OCI-LY7 (cell line): Measurements from ENCODE around the gene RGL1. TPM values are rescaled to one million over a fixed set of nuclear protein-coding genes. Genes with fewer than 3 reads are reported as not detected.
A peak's percentile ranks its signal among the peaks of the same experiment; 100 is the strongest.

Experiments used
- BruUV-seq: library from RNA; stranded (reverse); fragments of 400-500 nt; replicated peaks from 2 replicates; lab custom pipeline; 2021; lab: Mats Ljungman, UMichigan
- CTCF ChIA-PET: fragments of 300-600 bp; sonication (Branson Sonifier 250); formaldehyde crosslinking; loops from one replicate; lab custom pipeline; 2022; ENCODE audit warnings: antibody characterized with exemption; ENCODE audit not compliant: unreplicated experiment; lab: Charles Lee
- POLR2A ChIA-PET: fragments of 300-600 bp; sonication (Branson Sonifier 250); formaldehyde crosslinking; loops from one replicate; lab custom pipeline; 2022; ENCODE audit warnings: antibody characterized with exemption; lab: Charles Lee
- DNase-seq: peaks from one replicate; pipeline ENCODE4 v3.0.0-alpha.2; 2015; ENCODE audit warnings: low spot score
- H2AFZ ChIP-seq: fragments of 200-600 bp; sonication (generic), shearing (Covaris generic); 2 replicates; pipeline ENCODE4 v1.6.1; 2014; ENCODE audit warnings: mild to moderate bottlenecking, antibody characterized with exemption, low read length, moderate library complexity
- H3K27ac ChIP-seq: fragments of 200-600 bp; sonication (generic); 2 replicates; pipeline ENCODE4 v1.5.1; 2014; ENCODE audit warnings: mixed run types, low read depth, mild to moderate bottlenecking, moderate library complexity, low read length, inconsistent platforms; ENCODE audit not compliant: poor library complexity, severe bottlenecking
- H3K36me3 ChIP-seq: fragments of 200-600 bp; sonication (generic); 2 replicates; pipeline ENCODE4 v1.6.1; 2014; ENCODE audit warnings: mild to moderate bottlenecking, antibody characterized with exemption, low read length, moderate library complexity, mixed read lengths; ENCODE audit not compliant: insufficient read depth
- H3K4me1 ChIP-seq: fragments of 200-600 bp; sonication (generic); 2 replicates; pipeline ENCODE4 v1.5.1; 2014; ENCODE audit warnings: mild to moderate bottlenecking, low read length; ENCODE audit not compliant: insufficient read depth, poor library complexity, severe bottlenecking
- H3K4me2 ChIP-seq: fragments of 200-600 bp; sonication (generic); 2 replicates; pipeline ENCODE4 v1.6.1; 2014; ENCODE audit warnings: mild to moderate bottlenecking, low read length
- H3K4me3 ChIP-seq: fragments of 200-600 bp; sonication (generic); 2 replicates; pipeline ENCODE4 v1.5.1; 2014; ENCODE audit warnings: mild to moderate bottlenecking, low read depth, low read length; ENCODE audit not compliant: poor library complexity, severe bottlenecking
- H3K79me2 ChIP-seq: fragments of 200-600 bp; sonication (generic); 2 replicates; pipeline ENCODE4 v1.6.1; 2016; ENCODE audit warnings: low read depth, mild to moderate bottlenecking, low read length, moderate library complexity, mixed read lengths; ENCODE audit not compliant: insufficient read depth
- H3K9me2 ChIP-seq: fragments of 200-600 bp; sonication (generic); 2 replicates; pipeline ENCODE4 v1.6.1; 2016; ENCODE audit warnings: mild to moderate bottlenecking, low read length, mixed read lengths; ENCODE audit not compliant: insufficient read depth
- H3K9me3 ChIP-seq: fragments of 200-600 bp; sonication (generic); 2 replicates; pipeline ENCODE4 v1.6.1; 2014; ENCODE audit warnings: mild to moderate bottlenecking, mixed run types, low read length, mixed read lengths
- H4K20me1 ChIP-seq: fragments of 200-600 bp; sonication (generic); 2 replicates; pipeline ENCODE4 v1.6.1; 2014; ENCODE audit warnings: mild to moderate bottlenecking, antibody characterized with exemption, low read length, moderate library complexity, mixed read lengths; ENCODE audit not compliant: insufficient read depth
- CTCF ChIP-seq: fragments of 200-600 bp; sonication (generic); conservative IDR thresholded peaks from 2 replicates; pipeline ENCODE4 v1.5.1; 2014; ENCODE audit warnings: mild to moderate bottlenecking, antibody characterized with exemption, low read length, moderate library complexity, mixed read lengths
- EZH2phosphoT487 ChIP-seq: fragments of 200-600 bp; sonication (generic); IDR thresholded peaks from 2 replicates; pipeline ENCODE4 v1.6.1; 2018; ENCODE audit warnings: low read depth, borderline replicate concordance, mild to moderate bottlenecking, mixed run types, antibody characterized with exemption, low read length, moderate library complexity, mixed read lengths
- intact Hi-C: fragments of 100-400 bp; cut with micrococcal nuclease; formaldehyde crosslinking; loops from one replicate; pipeline ENCODE4 v1.10.0; 2022; ENCODE audit not compliant: unreplicated experiment
- total RNA-seq, 2 experiments: library from RNA; depleted of rRNA in 1 of 2; stranded (reverse); fragments of >200 nt in 1 of 2; shearing (Covaris generic) in 1 of 2; gene quantifications; 2 replicates each; pipeline ENCODE4 v1.2.3, GENCODE V29; 2014 to 2022

Gene RGL1
- total RNA-seq, 2 experiments from 2014 or later = 0.32 to 0.35 TPM

GRCh38 chr1:183956559-183957188, 151.8 kb downstream of the RGL1 start:
- Histone ChIP-seq H2AFZ (peak overlapping the region; percentile 30; the same call in 1 of the 2 replicates), H3K4me1 (peaks cover 4% of the 10 kb centered on the region), H3K9me3 (no peaks in the 10 kb centered on the region), H3K4me2 (peak overlapping the region; percentile 23; the same call in 1 of the 2 replicates), H3K79me2 (no peaks in the 10 kb centered on the region), H3K27ac (no peak overlapping the region), H3K4me3 (no peak overlapping the region), H4K20me1 (no peaks in the 10 kb centered on the region), H3K36me3 (no peaks in the 10 kb centered on the region), H3K9me2 (no peaks in the 10 kb centered on the region)
- POLR2A ChIA-PET = interaction anchor here (1.3 kb wide), 1 partner anchor 224 kb away, joined by 3 read pairs; no protein-coding TSS in a partner anchor
- intact Hi-C loops = no loop called here
- TF ChIP-seq EZH2phosphoT487 (no peak), CTCF (0 out of 2 replicates have a peak, but pooled peaks have one; percentile 45)
- peak; percentile 66 for DNase-seq
- CTCF ChIA-PET = no interaction called here
- BruUV-seq = no TSS peak

DNA sequence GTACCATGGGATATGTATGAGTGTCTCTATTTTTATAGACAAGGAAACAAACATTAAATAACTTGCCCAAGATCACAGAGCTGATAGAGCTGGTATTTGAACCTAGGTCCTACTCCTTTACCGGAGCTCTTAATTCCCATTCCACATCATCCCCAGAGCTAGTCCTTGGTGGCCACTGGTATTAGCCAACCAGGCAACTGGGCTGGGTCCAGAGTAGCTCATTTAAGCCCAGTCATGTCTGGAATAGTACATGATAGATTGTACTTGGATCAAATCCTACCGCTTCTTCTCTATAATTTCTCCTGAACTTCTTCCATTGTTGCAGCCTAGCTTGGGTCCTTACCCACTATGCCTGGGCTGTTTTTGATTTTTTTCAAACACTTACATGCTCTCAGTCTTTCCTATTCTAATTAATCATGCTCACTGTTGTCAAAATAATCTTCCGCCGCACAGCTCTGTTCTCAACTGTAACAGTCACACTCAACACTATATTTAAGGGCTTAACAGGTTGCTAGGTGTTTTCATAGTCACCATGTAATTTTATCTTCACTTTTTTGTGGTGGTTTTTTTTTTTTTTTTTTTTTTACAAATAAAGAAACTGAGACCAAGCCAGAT, 152.4 kb downstream of the RGL1 start:
- Histone ChIP-seq H3K27ac (no peak overlapping the region), H3K4me3 (no peak overlapping the region), H3K36me3 (no peaks in the 10 kb centered on the region), H4K20me1 (no peaks in the 10 kb centered on the region), H3K4me1 (peaks cover 4% of the 10 kb centered on the region), H3K4me2 (0 out of 2 replicates have a peak overlapping the region, but pooled peaks have one; percentile 23), H3K9me2 (no peaks in the 10 kb centered on the region), H3K79me2 (no peaks in the 10 kb centered on the region), H2AFZ (no peak overlapping the region), H3K9me3 (no peaks in the 10 kb centered on the region)
- DNase-seq = no peak
- ChIA-PET CTCF (no interaction called here), POLR2A (interaction anchor here (0.6 to 0.7 kb wide), 3 partner anchors 15 to 1003 kb away, joined by 3 to 6 read pairs (median 3); no protein-coding TSS in a partner anchor)
- intact Hi-C loops = no loop called here
- BruUV-seq = no TSS peak
- TF ChIP-seq EZH2phosphoT487 = no peak
- TF ChIP-seq CTCF = no peak

GRCh38 chr1:183958958-183959357, 154.0 kb downstream of the RGL1 start:
- TF ChIP-seq CTCF = no peak
- TF ChIP-seq EZH2phosphoT487 = no peak
- ChIA-PET POLR2A (interaction anchor here (0.6 kb wide), 1 partner anchor 902 kb away, joined by 3 read pairs; no protein-coding TSS in a partner anchor), CTCF (no interaction called here)

More at GRCh38 chr1:183958958-183959357, 154.0 kb downstream of the RGL1 start:
- no peaks in the 10 kb centered on the region for H3K9me2 ChIP-seq
- no peak overlapping the region for H3K4me3 ChIP-seq
- no peaks in the 10 kb centered on the region for H3K79me2 ChIP-seq
- no peak overlapping the region for H3K4me2 ChIP-seq
- H3K36me3 ChIP-seq = no peaks in the 10 kb centered on the region
- BruUV-seq = no TSS peak
- intact Hi-C loops = no loop called here
- no peak for DNase-seq
- H3K9me3 ChIP-seq = no peaks in the 10 kb centered on the region
- no peaks in the 10 kb centered on the region for H4K20me1 ChIP-seq
- peaks cover 4% of the 10 kb centered on the region for H3K4me1 ChIP-seq
- no peak overlapping the region for H3K27ac ChIP-seq
- no peak overlapping the region for H2AFZ ChIP-seq
